Mesenchymal stem cell (in vitro differentiated cells and primary cell): Measurements from ENCODE around the gene UGT1A10.
"Not testable (repeated sequence)": the region's sequence is repeated elsewhere in the genome, so short reads cannot be mapped to it uniquely, and the experiment has no call there.

ENCODE experiments used
- DNase-seq: peaks from one replicate; pipeline ENCODE4 v3.0.0-alpha.2; 2013
- H2AFZ ChIP-seq: one replicate; pipeline ENCODE4 v1.6.1; 2013; ENCODE audit warnings: low read depth, mild to moderate bottlenecking, control low read depth, inconsistent platforms, low read length, moderate library complexity
- H2AK5ac ChIP-seq: 2 replicates; pipeline ENCODE4 v1.6.1; 2013; ENCODE audit warnings: low read length, moderate library complexity, mild to moderate bottlenecking, inconsistent platforms; ENCODE audit not compliant: severe bottlenecking
- H2BK120ac ChIP-seq: one replicate; pipeline ENCODE4 v1.6.1; 2013; ENCODE audit warnings: low read depth, mild to moderate bottlenecking, inconsistent platforms, low read length, moderate library complexity
- H2BK12ac ChIP-seq, 2 experiments: one replicate each; pipeline ENCODE4 v1.6.1; 2013; ENCODE audit warnings: inconsistent platforms in 2 of 2, low read length in 2 of 2, mild to moderate bottlenecking in 2 of 2, moderate library complexity in 2 of 2, control low read depth in 1 of 2
- H2BK15ac ChIP-seq: one replicate; pipeline ENCODE4 v1.6.1; 2013; ENCODE audit warnings: mild to moderate bottlenecking, low read depth, inconsistent platforms; ENCODE audit not compliant: poor library complexity, severe bottlenecking
- H2BK5ac ChIP-seq: 2 replicates; pipeline ENCODE4 v1.6.1; 2013; ENCODE audit warnings: low read depth, mild to moderate bottlenecking, low read length, control low read depth, inconsistent platforms; ENCODE audit not compliant: poor library complexity, severe bottlenecking
- H3K14ac ChIP-seq, 2 experiments: one replicate each; pipeline ENCODE4 v1.6.1; 2013; ENCODE audit warnings: inconsistent platforms in 2 of 2, low read length in 2 of 2, control low read depth in 1 of 2, mild to moderate bottlenecking in 1 of 2, moderate library complexity in 1 of 2
- H3K18ac ChIP-seq, 2 experiments: one replicate each; pipeline ENCODE4 v1.6.1; 2013; ENCODE audit warnings: inconsistent platforms in 2 of 2, low read length in 2 of 2, control low read depth in 1 of 2, low read depth in 1 of 2, mild to moderate bottlenecking in 1 of 2
- H3K23ac ChIP-seq, 2 experiments: one replicate each; pipeline ENCODE4 v1.6.1; 2013; ENCODE audit warnings: inconsistent platforms in 2 of 2, low read length in 2 of 2, mild to moderate bottlenecking in 2 of 2, moderate library complexity in 2 of 2, control low read depth in 1 of 2
- H3K27ac ChIP-seq: 2 replicates; pipeline ENCODE4 v1.5.1; 2013; ENCODE audit warnings: mild to moderate bottlenecking, moderate library complexity, low read length, control low read depth, inconsistent platforms; ENCODE audit not compliant: poor library complexity, severe bottlenecking
- H3K27me3 ChIP-seq, 2 experiments: 2 replicates each; pipeline versions ENCODE4 v1.6.1 to v1.7.0; 2013; ENCODE audit warnings: low read length in 2 of 2, mild to moderate bottlenecking in 2 of 2, moderate library complexity in 2 of 2, control low read depth in 1 of 2, inconsistent platforms in 1 of 2; ENCODE audit not compliant: control insufficient read depth in 1 of 2, insufficient read depth in 1 of 2
- H3K36me3 ChIP-seq, 2 experiments: 2 replicates each; pipeline versions ENCODE4 v1.6.1 to v1.7.0; 2013; ENCODE audit warnings: low read length in 2 of 2, control low read depth in 1 of 2, inconsistent platforms in 1 of 2, low read depth in 1 of 2, mild to moderate bottlenecking in 1 of 2; ENCODE audit not compliant: insufficient read depth in 2 of 2, control insufficient read depth in 1 of 2
- H3K4ac ChIP-seq, 2 experiments: one replicate each; pipeline ENCODE4 v1.6.1; 2013; ENCODE audit warnings: inconsistent platforms in 2 of 2, low read length in 2 of 2, mild to moderate bottlenecking in 2 of 2, moderate library complexity in 2 of 2, control low read depth in 1 of 2, low read depth in 1 of 2
- H3K4me1 ChIP-seq: 2 replicates; pipeline ENCODE4 v1.6.1; 2013; ENCODE audit warnings: low read depth, low read length, control low read depth; ENCODE audit not compliant: control insufficient read depth, insufficient read depth
- H3K4me2 ChIP-seq: 2 replicates; pipeline ENCODE4 v1.6.1; 2013; ENCODE audit warnings: low read length, mild to moderate bottlenecking, inconsistent platforms; ENCODE audit not compliant: poor library complexity, severe bottlenecking
- H3K4me3 ChIP-seq, 2 experiments: 2 replicates each; pipeline versions ENCODE4 v1.5.1 to v1.7.0; 2013; ENCODE audit warnings: low read length in 2 of 2, mild to moderate bottlenecking in 2 of 2, control low read depth in 1 of 2, low read depth in 1 of 2; ENCODE audit not compliant: insufficient read depth in 1 of 2
- H3K79me1 ChIP-seq: replicated peaks from 2 replicates; pipeline ENCODE4 v1.6.1; 2013; ENCODE audit warnings: mild to moderate bottlenecking, control low read depth, low read length, inconsistent platforms; ENCODE audit not compliant: poor library complexity, severe bottlenecking
- H3K9ac ChIP-seq: 2 replicates; pipeline ENCODE4 v1.7.0; 2013; ENCODE audit warnings: mild to moderate bottlenecking, low read length, moderate library complexity
- H3K9me3 ChIP-seq: 2 replicates; pipeline ENCODE4 v1.7.0; 2013; ENCODE audit warnings: mild to moderate bottlenecking, low read length; ENCODE audit not compliant: control insufficient read depth
- H4K8ac ChIP-seq: one replicate; pipeline ENCODE4 v1.6.1; 2013; ENCODE audit warnings: inconsistent platforms, mild to moderate bottlenecking, low read length, moderate library complexity
- H4K91ac ChIP-seq: one replicate; pipeline ENCODE4 v1.6.1; 2013; ENCODE audit warnings: mild to moderate bottlenecking, low read length, inconsistent platforms
- WGBS: methylation state at CpG from one replicate; pipeline ENCODE4 v1.1.7; 2013; ENCODE audit warnings: mixed read lengths; 5-methylcytosine and 5-hydroxymethylcytosine counted together

UGT1A10 gene

DNA sequence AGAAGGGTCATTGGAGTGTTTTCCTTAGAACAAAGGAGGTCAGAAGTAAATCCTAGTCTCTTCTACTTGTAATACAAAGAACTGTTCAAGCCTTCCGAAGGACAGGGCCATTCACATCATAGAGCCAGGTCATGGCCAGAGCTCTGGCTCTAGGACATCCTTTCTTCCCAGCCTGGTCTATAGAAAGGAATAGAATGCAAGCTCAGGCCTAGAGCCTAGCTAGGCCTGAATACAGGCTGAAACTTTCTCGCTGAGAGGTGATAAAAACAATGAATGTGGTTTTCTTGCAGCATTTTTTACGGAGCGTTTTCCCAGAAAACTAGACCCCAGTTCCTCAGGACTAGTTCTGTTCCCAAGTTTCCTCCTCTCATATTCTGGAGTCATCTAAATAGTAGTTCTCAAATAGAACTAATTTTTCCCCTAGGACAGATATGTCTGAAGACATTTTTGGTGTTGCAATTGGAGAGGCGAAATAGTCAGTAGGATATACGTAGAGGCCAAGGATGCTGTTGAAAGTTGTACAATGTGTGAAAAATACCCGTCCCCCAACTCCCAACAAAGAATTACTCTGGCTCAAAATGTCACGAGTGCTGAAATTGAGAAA lies 63.3 kb downstream of the UGT1A10 start:
- H3K14ac ChIP-seq, result no peak overlapping the region
- peaks cover 3% of the 10 kb centered on the region for H3K4me1 ChIP-seq
- peak overlapping the region in 1 of 2 experiments; percentile 58 for H3K18ac ChIP-seq
- no peaks in the 10 kb centered on the region for H3K36me3 ChIP-seq
- peak overlapping the region; percentile 31 for H3K9ac ChIP-seq
- peak overlapping the region; percentile 75 for H4K91ac ChIP-seq
- H4K8ac ChIP-seq, result peak overlapping the region; percentile 71
- H2BK15ac ChIP-seq, result no peak overlapping the region
- H2BK120ac ChIP-seq, result peak overlapping the region; percentile 42
- no peak overlapping the region for H2AFZ ChIP-seq
- no peaks in the 10 kb centered on the region for H3K9me3 ChIP-seq
- H3K79me1 ChIP-seq, result no peaks in the 10 kb centered on the region
- H3K4me2 ChIP-seq, result no peak overlapping the region
- H2AK5ac ChIP-seq, result peak overlapping the region; percentile 82
- H3K4me3 ChIP-seq, result no peak overlapping the region
- peak overlapping the region in 1 of 2 experiments; percentile 66 for H2BK12ac ChIP-seq
- WGBS, result 76% methylated on average over 5 of the region's 8 CpGs
- H3K4ac ChIP-seq, result no peak overlapping the region
- peak; percentile 38 for DNase-seq
- H3K27ac ChIP-seq, result peak overlapping the region; percentile 81
- no peak overlapping the region for H3K23ac ChIP-seq
- H3K27me3 ChIP-seq, result peaks cover 0 to 3% of the 10 kb centered on the region in 2 experiments
- peak overlapping the region; percentile 67 for H2BK5ac ChIP-seq

DNA sequence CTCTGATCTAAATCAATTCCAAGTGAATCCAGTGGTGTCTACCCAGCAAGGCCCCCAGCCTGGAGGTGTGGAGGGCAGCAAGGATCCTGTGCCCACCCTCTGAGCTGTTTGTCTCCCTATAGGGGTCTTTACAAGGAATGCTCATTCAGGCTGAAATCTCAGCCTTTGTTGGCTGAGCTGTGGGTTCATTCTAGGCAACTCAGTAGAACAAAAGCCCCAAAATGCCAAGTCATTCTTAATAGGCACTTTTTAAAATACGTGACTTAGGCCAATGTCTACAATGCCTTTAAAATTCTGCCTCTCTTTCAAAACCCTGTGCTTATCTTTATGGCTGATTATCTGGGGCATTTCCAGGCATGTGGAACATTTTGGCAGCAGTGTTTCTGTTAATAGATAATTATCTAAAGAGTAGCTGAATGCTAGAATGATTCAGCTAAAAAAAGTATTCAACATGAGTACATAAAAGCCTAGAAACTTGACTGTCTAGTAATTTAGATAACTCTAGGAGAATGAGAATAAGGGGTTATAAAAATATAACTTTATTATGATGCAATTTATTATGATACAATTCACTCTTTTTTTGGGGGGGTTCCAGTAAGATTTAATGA lies 63.9 kb downstream of the UGT1A10 start:
- peak overlapping the region; percentile 42 for H2BK120ac ChIP-seq
- peaks cover 0 to 3% of the 10 kb centered on the region in 2 experiments for H3K27me3 ChIP-seq
- no peak overlapping the region for H3K23ac ChIP-seq
- H3K18ac ChIP-seq, result peak overlapping the region; percentile 57 to 58
- peak overlapping the region; percentile 71 for H4K8ac ChIP-seq
- peak overlapping the region in 1 of 2 experiments; percentile 51 for H3K4ac ChIP-seq
- WGBS, result 40% methylated on average over 1 of the region's 1 CpG
- peaks cover 3% of the 10 kb centered on the region for H3K4me1 ChIP-seq
- H2BK5ac ChIP-seq, result peak overlapping the region; percentile 67
- DNase-seq, result peak; percentile 78
- no peak overlapping the region for H2AFZ ChIP-seq
- no peak overlapping the region for H2BK12ac ChIP-seq
- peak overlapping the region; percentile 31 for H3K9ac ChIP-seq
- no peaks in the 10 kb centered on the region for H3K79me1 ChIP-seq
- peak overlapping the region; percentile 81 for H3K27ac ChIP-seq
- H3K4me3 ChIP-seq, result no peak overlapping the region
- no peak overlapping the region for H3K14ac ChIP-seq
- H2AK5ac ChIP-seq, result peak overlapping the region; percentile 82
- no peak overlapping the region for H2BK15ac ChIP-seq
- no peaks in the 10 kb centered on the region for H3K9me3 ChIP-seq
- H4K91ac ChIP-seq, result no peak overlapping the region
- H3K4me2 ChIP-seq, result no peak overlapping the region
- H3K36me3 ChIP-seq, result no peaks in the 10 kb centered on the region

- not testable (repeated sequence) for H3K9ac ChIP-seq, H3K4me2 ChIP-seq, H3K4me1 ChIP-seq, H2BK12ac ChIP-seq, H4K91ac ChIP-seq, H3K4ac ChIP-seq, H2BK120ac ChIP-seq, H3K9me3 ChIP-seq, H2BK15ac ChIP-seq, H2AFZ ChIP-seq, H3K79me1 ChIP-seq, H3K18ac ChIP-seq, DNase-seq, H3K14ac ChIP-seq, H2AK5ac ChIP-seq, H2BK5ac ChIP-seq, H3K27ac ChIP-seq, H4K8ac ChIP-seq, H3K23ac ChIP-seq, H3K4me3 ChIP-seq, H3K36me3 ChIP-seq, H3K27me3 ChIP-seq
- WGBS, result no CpG with 5 or more reads among the region's 5 CpGs
Measured at GRCh38 chr2:233700842-233701241, 64.6 kb downstream of the UGT1A10 start.

- Histone ChIP-seq H3K9me3 (no peaks in the 10 kb centered on the region), H2AFZ (no peak overlapping the region), H4K8ac (no peak overlapping the region), H2BK12ac (no peak overlapping the region), H3K4me3 (no peak overlapping the region), H3K14ac (no peak overlapping the region), H3K27ac (no peak overlapping the region), H4K91ac (no peak overlapping the region), H3K27me3 (peaks cover 0 to 5% of the 10 kb centered on the region in 2 experiments), H3K4me2 (no peak overlapping the region), H3K4me1 (peaks cover 7% of the 10 kb centered on the region), H2BK15ac (no peak overlapping the region), H3K4ac (no peak overlapping the region), H2BK5ac (no peak overlapping the region), H2AK5ac (no peak overlapping the region), H3K36me3 (no peaks in the 10 kb centered on the region), H3K79me1 (no peaks in the 10 kb centered on the region), H3K23ac (no peak overlapping the region), H2BK120ac (no peak overlapping the region), H3K18ac (no peak overlapping the region), H3K9ac (no peak overlapping the region)
- DNase-seq, result no peak
- WGBS, result 29% methylated on average over 1 of the region's 3 CpGs
Measured at GRCh38 chr2:233702238-233702637, 66.0 kb downstream of the UGT1A10 start.
